Subcutaneous adipose tissue (tissue), 4 donors: ENCODE measurements around the gene XRCC4. TPM values are rescaled to one million over a fixed set of nuclear protein-coding genes. Genes with fewer than 3 reads are reported as not detected.

Experiments
- CTCF ChIP-seq: fragments of 450-650 bp; IDR thresholded peaks from one replicate; pipeline ENCODE4 v1.5.1; 2016; ENCODE audit warnings: low read depth, mild to moderate bottlenecking, control low read depth, antibody characterized with exemption, moderate library complexity
- total RNA-seq, 4 donors: library from RNA; depleted of rRNA; stranded (reverse); fragments of >200 nt; gene quantifications; one replicate each; pipeline ENCODE4 v1.1.0, GENCODE V29; 2016

The XRCC4 gene
- total RNA-seq, 4 donors from 2014 or later: 6.6 to 18.1 (median 13.5) TPM

- no peak for TF ChIP-seq CTCF
Measured at GRCh38 chr5:83036991-83037575, 40.3 kb upstream of the XRCC4 start.

- no peak for TF ChIP-seq CTCF
Measured at GRCh38 chr5:83038924-83039323, 38.4 kb upstream of the XRCC4 start.

- TF ChIP-seq CTCF: no peak
Measured at GRCh38 chr5:83042507-83042906, 34.8 kb upstream of the XRCC4 start.

- TF ChIP-seq CTCF: no peak
Measured at GRCh38 chr5:83044926-83045325, 32.4 kb upstream of the XRCC4 start.

- no peak for TF ChIP-seq CTCF
Measured at GRCh38 chr5:83048277-83048676, 29.1 kb upstream of the XRCC4 start.

DNA sequence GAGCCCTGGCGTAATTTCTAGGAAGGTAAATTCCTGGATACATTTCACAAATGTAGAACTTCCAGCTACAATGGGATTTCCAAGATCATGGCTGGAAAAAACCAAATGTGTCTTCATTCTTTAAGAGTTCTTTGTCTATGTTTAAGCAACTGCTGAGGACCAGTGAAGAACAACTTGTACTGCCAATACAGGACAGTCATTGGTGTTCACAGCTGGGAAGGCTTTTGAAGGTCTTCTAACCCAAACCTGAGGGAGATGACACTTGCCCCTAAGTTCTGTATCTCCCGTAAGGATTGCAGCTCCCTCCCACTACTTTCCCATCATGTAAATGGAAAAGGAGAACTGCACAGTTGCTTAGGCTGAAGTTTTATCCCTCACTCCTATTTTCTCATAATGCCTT, 28.5 kb upstream of the XRCC4 start:
- TF ChIP-seq CTCF: no peak

DNA sequence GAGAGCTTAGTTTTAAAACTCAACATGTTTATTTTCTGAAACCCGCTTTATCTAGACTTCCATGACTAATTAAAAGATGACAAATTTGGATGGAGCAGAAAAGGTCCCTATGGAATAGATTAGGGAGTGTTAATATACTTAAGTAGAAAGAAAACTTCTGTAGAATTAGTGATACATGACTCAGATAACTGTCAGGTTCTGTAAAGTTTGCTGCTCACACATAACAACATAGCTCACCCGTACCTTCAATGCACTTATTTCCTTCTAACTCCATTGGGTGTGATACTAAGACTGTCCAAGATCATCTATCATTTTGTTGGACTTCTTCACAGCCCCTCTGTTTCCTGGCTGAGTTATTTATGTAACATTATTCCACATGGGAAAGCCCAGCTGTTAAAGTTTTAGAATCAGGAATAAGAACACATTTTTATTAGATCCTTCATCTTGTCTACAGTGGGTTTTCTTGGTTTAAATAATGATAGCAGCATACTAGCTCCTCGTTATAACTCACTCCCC, 27.9 kb upstream of the XRCC4 start:
- TF ChIP-seq CTCF: no peak
